ENCODE data around the gene PCMT1.
"Not testable (repeated sequence)": the region's sequence is repeated elsewhere in the genome, so short reads cannot be mapped to it uniquely, and the experiment has no call there.

The PCMT1 gene

GRCh38 chr6:149751239-149751638 is 1.7 kb downstream of the PCMT1 start:
- no peak for DNase-seq

DNA sequence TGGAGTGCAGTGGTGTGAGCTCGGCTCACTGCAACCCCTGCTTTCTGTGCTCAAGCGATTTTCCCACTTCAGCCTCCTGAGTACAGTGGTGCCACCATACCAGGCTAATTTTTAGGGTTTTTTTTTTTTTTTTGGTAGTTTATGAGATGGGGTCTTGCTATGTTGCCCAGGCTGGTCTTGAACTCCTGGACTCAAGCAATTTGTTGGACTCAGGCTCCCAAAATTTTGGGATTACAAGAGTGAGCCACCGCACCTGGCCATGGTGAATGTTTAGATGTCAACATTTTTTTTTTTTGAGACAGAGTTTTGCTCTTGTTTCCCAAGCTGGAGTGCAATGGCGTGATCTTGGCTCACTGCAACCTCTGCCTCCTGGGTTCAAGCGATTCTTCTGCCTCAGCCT is 2.4 kb downstream of the PCMT1 start:
- not testable (repeated sequence) for DNase-seq

DNA sequence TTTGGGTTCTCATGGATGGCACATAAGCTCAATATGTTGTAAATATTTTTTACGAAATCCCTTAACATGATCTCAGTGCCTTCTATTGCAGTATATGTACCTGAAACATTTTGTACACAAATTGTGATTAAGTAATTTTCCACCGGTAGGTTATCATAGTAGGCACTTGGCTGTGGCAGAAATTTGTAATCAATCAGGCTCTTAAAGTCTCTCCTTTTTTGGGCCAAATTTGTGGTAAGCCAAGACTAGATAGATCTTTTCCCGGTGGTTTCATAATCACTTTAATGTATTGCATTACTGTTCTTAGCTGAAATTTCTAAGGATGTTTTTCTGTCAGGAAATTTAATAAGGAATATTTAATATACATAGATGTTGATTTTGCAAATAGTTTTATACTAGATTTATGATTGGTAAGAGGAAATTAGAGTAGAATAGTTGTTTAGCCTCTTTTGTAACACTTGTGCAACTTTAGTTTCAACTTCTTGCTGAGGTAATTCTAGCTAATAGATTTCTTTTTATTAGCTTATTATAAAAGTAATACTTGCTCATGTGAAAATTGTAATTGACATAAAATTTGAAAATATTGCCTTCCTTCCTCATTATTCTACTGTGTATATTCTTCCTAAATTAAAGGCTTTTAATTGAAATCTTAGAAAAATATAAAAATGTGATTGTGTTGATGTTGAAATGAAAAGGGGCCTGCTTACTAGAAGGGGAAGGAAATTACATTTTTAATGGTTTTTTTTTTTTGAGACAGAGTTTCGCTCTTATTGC is 3.2 kb downstream of the PCMT1 start:
- no peak for DNase-seq

- not testable (repeated sequence) for DNase-seq
These were observed 3.8 kb downstream of the PCMT1 start for GRCh38 chr6:149753374-149753637.

GRCh38 chr6:149754548-149754947 is 5.0 kb downstream of the PCMT1 start:
- no peak for DNase-seq

DNA sequence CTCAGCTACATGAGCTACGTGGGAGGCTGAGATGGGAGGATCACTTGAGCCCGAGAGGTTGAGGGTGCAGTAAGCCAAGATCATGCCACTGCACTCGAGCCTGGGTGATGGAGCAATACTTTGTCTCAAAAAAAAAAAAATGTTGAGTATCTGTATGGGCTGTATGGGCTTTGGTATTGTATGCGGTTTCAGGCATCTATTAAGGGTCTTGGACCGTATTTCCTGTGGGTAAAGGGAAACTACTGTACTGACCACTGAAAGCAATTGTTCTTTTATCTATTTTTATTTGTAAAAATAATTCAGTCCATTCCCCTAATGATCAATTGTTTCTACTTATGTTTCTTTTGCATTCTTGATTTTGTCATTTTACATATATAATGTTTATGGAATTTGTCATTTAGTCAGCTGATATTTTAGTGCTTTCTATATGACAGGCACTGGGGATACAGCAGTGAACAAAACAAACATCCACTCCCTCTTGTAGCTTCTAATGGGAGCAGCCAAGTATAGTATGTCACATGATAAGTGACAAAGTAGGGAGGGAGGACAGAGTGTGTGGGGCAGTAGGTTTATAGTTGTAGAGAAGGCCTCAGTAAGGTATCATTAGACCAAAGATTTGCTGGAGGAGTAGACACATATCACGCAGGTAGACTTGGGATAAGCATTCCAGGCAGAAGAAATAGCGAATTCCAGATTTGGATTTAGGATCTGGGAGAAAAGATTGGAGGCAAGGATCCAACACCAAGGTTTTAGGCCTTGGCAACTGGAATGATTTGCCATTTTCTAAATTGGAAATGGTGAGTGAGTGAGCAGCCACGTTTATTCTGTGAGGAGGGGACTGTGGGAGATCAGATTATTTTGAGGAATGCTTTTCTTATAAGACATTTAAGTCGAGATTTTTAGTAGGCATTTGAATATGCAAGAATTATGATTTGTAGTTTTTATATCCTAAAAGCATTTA is 6.0 kb downstream of the PCMT1 start:
- DNase-seq: no peak

DNA sequence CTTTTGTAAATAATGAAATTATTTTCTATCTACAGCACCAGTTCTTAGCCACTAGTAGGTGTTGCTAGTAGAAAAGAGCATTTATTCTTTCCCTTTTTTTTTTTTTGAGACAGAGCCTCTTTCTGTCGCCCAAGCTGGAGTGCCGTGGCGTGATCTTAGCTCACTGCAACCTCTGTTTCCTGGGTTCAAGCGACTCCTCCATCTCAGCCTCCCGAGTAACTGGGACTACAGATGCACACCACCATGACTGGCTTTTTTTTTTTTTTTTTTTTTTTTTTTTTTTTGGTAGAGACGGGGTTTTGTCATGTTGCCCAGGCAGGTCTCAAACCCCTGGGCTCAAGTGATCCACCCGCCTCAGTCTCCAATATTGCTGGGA is 6.7 kb downstream of the PCMT1 start:
- no peak for DNase-seq

GRCh38 chr6:149761438-149761837 is 11.9 kb downstream of the PCMT1 start:
- no peak for DNase-seq

- DNase-seq: no peak
These were observed 14.3 kb downstream of the PCMT1 start for GRCh38 chr6:149763866-149764265.

DNA sequence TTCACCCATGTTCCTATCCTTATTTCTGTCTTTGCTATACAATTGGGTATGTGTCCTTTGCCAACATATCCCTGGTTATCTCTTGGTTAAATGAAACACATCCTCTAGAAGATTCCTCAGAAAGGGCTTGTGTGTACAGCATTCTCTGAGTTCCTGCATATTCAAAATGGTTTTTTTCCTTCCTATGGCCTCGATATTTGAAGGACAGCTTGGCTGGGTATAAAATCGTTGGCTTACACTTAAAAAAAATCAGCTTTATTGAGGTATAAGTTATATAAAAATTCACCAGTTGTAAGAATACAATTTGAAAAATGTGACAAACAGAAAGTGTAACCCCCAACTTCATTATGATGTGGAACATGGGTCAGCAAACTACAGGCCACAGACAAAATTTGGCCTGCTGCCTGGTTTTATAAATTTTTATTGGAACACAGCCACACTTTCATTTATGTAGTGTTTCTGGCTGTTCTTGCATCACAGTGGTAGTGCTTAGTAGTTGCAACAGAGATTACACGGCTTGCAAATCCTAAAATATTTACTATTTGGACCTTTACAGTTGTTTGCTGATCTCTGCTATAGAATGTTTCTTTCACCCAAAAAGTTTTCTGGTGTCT is 16.7 kb downstream of the PCMT1 start:
- no peak for DNase-seq

- DNase-seq: no peak
These were observed 20.1 kb downstream of the PCMT1 start for GRCh38 chr6:149769676-149770075.

- no peak for DNase-seq
These were observed 21.6 kb downstream of the PCMT1 start for GRCh38 chr6:149771185-149771584.

DNA sequence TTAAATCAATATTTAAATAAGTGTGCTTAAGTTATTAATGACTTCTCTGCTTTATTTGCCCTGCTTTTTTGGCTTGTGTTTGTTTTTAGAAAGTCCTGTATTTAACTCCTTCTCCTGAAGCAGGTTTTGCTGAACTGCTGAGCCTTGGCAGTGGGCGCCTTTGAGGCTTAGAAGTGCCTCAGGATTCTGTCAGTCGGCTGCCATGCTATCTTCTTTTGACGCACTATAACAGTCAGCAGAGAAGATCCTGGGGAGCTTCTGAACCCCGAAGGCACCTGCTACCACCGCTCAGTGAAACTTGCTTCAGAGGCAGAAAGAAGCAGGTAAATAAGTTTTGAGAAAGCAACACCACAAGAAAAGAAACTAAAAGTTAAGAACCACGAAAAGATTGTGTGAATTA is 22.4 kb downstream of the PCMT1 start:
- no peak for DNase-seq

DNA sequence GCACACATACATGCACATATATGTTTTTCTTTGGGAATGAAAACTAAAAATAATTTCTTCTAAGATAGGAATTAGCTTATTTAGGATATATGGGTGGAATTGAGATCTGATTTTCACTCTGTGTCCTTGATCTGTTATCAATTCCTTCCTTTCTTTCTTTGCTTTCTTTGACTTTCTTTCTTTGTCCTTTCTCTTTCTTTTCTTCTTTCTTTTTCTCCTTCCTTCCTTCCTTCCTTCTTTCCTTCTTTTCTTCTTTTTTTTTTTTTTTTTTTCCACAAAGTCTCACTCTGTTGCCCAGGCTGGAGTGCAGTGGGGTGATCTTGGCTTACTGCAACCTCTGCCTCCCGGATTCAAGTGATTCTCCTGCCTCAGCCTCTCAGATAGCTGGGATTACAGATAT is 28.1 kb downstream of the PCMT1 start:
- no peak for DNase-seq

GRCh38 chr6:149779644-149779963 is 30.1 kb downstream of the PCMT1 start:
- no peak for DNase-seq

DNA sequence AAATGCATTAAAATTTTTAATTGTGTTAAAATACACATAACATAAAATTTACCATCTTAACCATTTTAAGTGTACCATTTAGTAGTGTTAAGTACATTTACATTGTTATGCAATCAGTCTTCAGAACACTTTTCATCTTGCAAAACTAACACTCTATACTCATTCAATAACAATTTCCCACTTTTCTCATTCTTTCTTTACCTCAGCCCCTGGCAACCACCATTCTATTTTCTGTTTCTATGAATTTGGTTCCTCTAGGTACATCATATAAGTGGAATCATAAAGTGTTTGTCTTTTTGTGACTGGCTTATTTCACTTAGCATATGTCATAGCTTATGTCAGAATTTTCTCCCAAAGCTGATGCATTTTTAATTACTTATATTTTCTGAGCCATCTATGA is 32.2 kb downstream of the PCMT1 start:
- no peak for DNase-seq

GRCh38 chr6:149782337-149782736 is 32.8 kb downstream of the PCMT1 start:
- DNase-seq: no peak

DNA sequence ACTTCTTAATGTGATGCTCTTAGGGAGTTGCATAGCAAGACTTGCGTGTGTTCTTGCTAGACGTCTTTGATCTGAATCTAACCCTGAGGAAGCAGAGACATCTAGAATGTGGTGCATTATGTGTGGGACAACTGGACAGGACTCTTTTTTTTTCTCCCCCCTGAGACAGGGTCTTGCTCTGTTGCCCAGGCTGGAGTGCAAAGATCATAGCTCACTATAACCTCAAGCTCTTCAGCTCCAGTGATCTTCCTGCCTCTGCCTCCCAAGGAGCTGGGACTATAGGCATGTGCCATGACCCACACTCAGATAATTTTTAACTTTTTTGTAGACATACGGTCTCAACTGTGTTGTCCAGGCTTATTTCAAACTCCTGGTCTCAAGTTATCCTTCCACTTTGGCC is 34.0 kb downstream of the PCMT1 start:
- no peak for DNase-seq

DNA sequence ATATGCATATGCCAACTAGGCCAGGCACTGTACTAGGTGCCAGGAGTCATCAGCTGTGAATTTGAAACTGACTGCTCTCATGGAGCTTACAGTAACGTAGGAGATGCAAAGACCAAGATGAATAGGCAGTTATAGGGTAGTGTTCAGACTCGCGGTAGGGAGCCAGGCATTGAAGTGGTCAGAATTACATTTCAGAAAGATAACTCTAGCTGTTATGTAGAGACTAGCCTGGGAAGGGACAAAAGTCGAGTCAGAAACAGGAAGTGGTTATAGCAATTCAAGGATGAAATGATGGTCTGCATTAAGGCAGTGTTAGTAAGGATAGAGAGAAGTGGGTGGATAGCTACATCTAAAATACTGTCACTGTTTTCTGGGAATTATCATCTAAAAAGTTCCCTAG is 56.6 kb downstream of the PCMT1 start:
- no peak for DNase-seq

DNA sequence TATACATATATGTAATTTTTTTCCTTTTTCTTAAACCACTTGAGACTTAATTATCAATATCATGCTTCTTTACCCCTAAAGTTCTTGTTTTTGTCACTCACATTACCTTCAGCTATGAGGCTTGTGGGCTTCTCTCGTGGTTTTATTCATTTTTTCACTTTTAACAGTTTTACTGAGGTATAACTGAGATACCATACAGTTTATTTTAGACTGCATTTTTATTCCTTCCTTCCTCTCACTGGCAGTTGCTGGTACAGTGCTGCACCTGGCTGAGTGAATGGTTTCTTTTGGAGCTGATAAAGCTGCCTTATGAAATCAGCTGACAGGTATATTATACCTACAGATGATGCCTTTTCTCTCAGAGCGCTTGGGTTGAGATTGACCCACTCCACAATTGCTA is 60.3 kb downstream of the PCMT1 start:
- no peak for DNase-seq

- no peak for DNase-seq
These were observed 63.8 kb downstream of the PCMT1 start for GRCh38 chr6:149813351-149813750.

- DNase-seq: no peak
These were observed 66.2 kb downstream of the PCMT1 start for GRCh38 chr6:149815788-149816187.

GRCh38 chr6:149820506-149820905 is 71.0 kb downstream of the PCMT1 start:
- DNase-seq: no peak

DNA sequence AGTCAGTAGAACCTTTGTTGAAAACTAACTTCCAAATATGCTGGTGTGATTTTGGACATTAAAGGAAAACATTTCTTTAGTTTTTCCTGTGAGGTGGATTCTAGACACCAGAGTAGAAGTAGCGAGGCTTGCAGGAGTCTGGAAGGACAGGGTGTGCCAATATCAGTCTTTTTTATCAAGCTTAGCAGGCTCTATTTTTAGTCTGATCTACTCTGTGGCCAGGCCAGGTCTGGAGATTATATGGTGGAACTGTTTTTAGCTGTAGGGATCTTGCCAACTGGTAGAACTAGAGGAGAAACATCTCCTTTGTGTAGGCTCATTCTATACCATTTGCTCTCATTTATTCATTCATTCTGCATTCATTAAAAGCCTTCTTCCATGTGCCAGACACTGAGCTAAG is 72.0 kb downstream of the PCMT1 start:
- no peak for DNase-seq

Measured in NCI-H2081 treated with DMSO at 0.1 percent for 48 hours (cell line).